ENCODE measurements around the gene FKTN. TPM values are rescaled to one million over a fixed set of nuclear protein-coding genes. Genes with fewer than 3 reads are reported as not detected.
"Not testable (repeated sequence)": the region's sequence is repeated elsewhere in the genome, so short reads cannot be mapped to it uniquely, and the experiment has no call there.

The FKTN gene
- total RNA-seq, 1 experiment from 2014 or later = 8.9 TPM

GRCh38 chr9:105579952-105580351, 22.0 kb downstream of the FKTN start:
- not testable (repeated sequence) for H3K27me3 ChIP-seq (ENCODE audit: control insufficient read depth, insufficient read depth, low read length); DNase-seq; H3K36me3 ChIP-seq (replicated peaks; ENCODE audit: control insufficient read depth, insufficient read depth, low read length); H3K4me3 ChIP-seq (ENCODE audit: insufficient read depth, low read depth, low read length)

GRCh38 chr9:105581550-105581949, 23.6 kb downstream of the FKTN start:
- DNase-seq; H3K36me3 ChIP-seq (replicated peaks; ENCODE audit: control insufficient read depth, insufficient read depth, low read length); H3K27me3 ChIP-seq (ENCODE audit: control insufficient read depth, insufficient read depth, low read length): not testable (repeated sequence)
- H3K4me3 ChIP-seq (ENCODE audit: insufficient read depth, low read depth, low read length) = peak overlapping the region; percentile 37

- H3K4me3 ChIP-seq (ENCODE audit: insufficient read depth, low read depth, low read length) = no peak overlapping the region
- no peaks in the 10 kb centered on the region for H3K36me3 ChIP-seq (replicated peaks; ENCODE audit: control insufficient read depth, insufficient read depth, low read length)
- no peak for DNase-seq
- H3K27me3 ChIP-seq (ENCODE audit: control insufficient read depth, insufficient read depth, low read length) = no peaks in the 10 kb centered on the region
Observed at GRCh38 chr9:105593145-105593544, 35.2 kb downstream of the FKTN start.

GRCh38 chr9:105608721-105609598, 51.0 kb downstream of the FKTN start:
- H3K27me3 ChIP-seq (ENCODE audit: control insufficient read depth, insufficient read depth, low read length) = no peaks in the 10 kb centered on the region
- no peaks in the 10 kb centered on the region; the same call in 1 of the 2 replicates for H3K36me3 ChIP-seq (replicated peaks; ENCODE audit: control insufficient read depth, insufficient read depth, low read length)
- peak; percentile 32 for DNase-seq
- no peak overlapping the region for H3K4me3 ChIP-seq (ENCODE audit: insufficient read depth, low read depth, low read length)

- H3K4me3 ChIP-seq (ENCODE audit: insufficient read depth, low read depth, low read length) = no peak overlapping the region
- no peak for DNase-seq
- no peaks in the 10 kb centered on the region for H3K27me3 ChIP-seq (ENCODE audit: control insufficient read depth, insufficient read depth, low read length)
- H3K36me3 ChIP-seq (replicated peaks; ENCODE audit: control insufficient read depth, insufficient read depth, low read length) = no peaks in the 10 kb centered on the region
Observed at GRCh38 chr9:105621001-105621400, 63.1 kb downstream of the FKTN start.

- H3K4me3 ChIP-seq (ENCODE audit: insufficient read depth, low read depth, low read length) = no peak overlapping the region
- no peak for DNase-seq
- H3K27me3 ChIP-seq (ENCODE audit: control insufficient read depth, insufficient read depth, low read length) = no peaks in the 10 kb centered on the region
- no peaks in the 10 kb centered on the region for H3K36me3 ChIP-seq (replicated peaks; ENCODE audit: control insufficient read depth, insufficient read depth, low read length)
Observed at GRCh38 chr9:105625088-105625487, 67.2 kb downstream of the FKTN start.

GRCh38 chr9:105632807-105633206, 74.9 kb downstream of the FKTN start:
- H3K36me3 ChIP-seq (replicated peaks; ENCODE audit: control insufficient read depth, insufficient read depth, low read length) = no peaks in the 10 kb centered on the region; the same call in 1 of the 2 replicates
- H3K27me3 ChIP-seq (ENCODE audit: control insufficient read depth, insufficient read depth, low read length) = no peaks in the 10 kb centered on the region
- no peak for DNase-seq
- no peak overlapping the region for H3K4me3 ChIP-seq (ENCODE audit: insufficient read depth, low read depth, low read length)

GRCh38 chr9:105633411-105633810, 75.5 kb downstream of the FKTN start:
- DNase-seq = no peak
- Histone ChIP-seq H3K4me3 (ENCODE audit: insufficient read depth, low read depth, low read length) (no peak overlapping the region), H3K27me3 (ENCODE audit: control insufficient read depth, insufficient read depth, low read length) (no peaks in the 10 kb centered on the region), H3K36me3 (replicated peaks; ENCODE audit: control insufficient read depth, insufficient read depth, low read length) (no peaks in the 10 kb centered on the region; the same call in 1 of the 2 replicates)

- DNase-seq = no peak
- Histone ChIP-seq H3K4me3 (ENCODE audit: insufficient read depth, low read depth, low read length) (no peak overlapping the region), H3K36me3 (replicated peaks; ENCODE audit: control insufficient read depth, insufficient read depth, low read length) (no peaks in the 10 kb centered on the region; the same call in 1 of the 2 replicates), H3K27me3 (ENCODE audit: control insufficient read depth, insufficient read depth, low read length) (no peaks in the 10 kb centered on the region)
Observed at GRCh38 chr9:105636331-105636730, 78.4 kb downstream of the FKTN start.

GRCh38 chr9:105637787-105638395, 80.0 kb downstream of the FKTN start:
- DNase-seq = no peak
- no peaks in the 10 kb centered on the region; the same call in 1 of the 2 replicates for H3K36me3 ChIP-seq (replicated peaks; ENCODE audit: control insufficient read depth, insufficient read depth, low read length)
- H3K27me3 ChIP-seq (ENCODE audit: control insufficient read depth, insufficient read depth, low read length) = no peaks in the 10 kb centered on the region
- H3K4me3 ChIP-seq (ENCODE audit: insufficient read depth, low read depth, low read length) = no peak overlapping the region

GRCh38 chr9:105639936-105640335, 82.0 kb downstream of the FKTN start:
- H3K4me3 ChIP-seq (ENCODE audit: insufficient read depth, low read depth, low read length) = no peak overlapping the region
- H3K36me3 ChIP-seq (replicated peaks; ENCODE audit: control insufficient read depth, insufficient read depth, low read length) = no peaks in the 10 kb centered on the region
- DNase-seq = no peak
- no peaks in the 10 kb centered on the region for H3K27me3 ChIP-seq (ENCODE audit: control insufficient read depth, insufficient read depth, low read length)

- DNase-seq = no peak
- H3K27me3 ChIP-seq (ENCODE audit: control insufficient read depth, insufficient read depth, low read length) = no peaks in the 10 kb centered on the region
- no peaks in the 10 kb centered on the region for H3K36me3 ChIP-seq (replicated peaks; ENCODE audit: control insufficient read depth, insufficient read depth, low read length)
- H3K4me3 ChIP-seq (ENCODE audit: insufficient read depth, low read depth, low read length) = no peak overlapping the region
Observed at GRCh38 chr9:105643795-105644194, 85.9 kb downstream of the FKTN start.

GRCh38 chr9:105646879-105647594, 89.1 kb downstream of the FKTN start:
- no peaks in the 10 kb centered on the region; the same call in 1 of the 2 replicates for H3K27me3 ChIP-seq (ENCODE audit: control insufficient read depth, insufficient read depth, low read length)
- no peaks in the 10 kb centered on the region for H3K36me3 ChIP-seq (replicated peaks; ENCODE audit: control insufficient read depth, insufficient read depth, low read length)
- no peak overlapping the region for H3K4me3 ChIP-seq (ENCODE audit: insufficient read depth, low read depth, low read length)
- no peak for DNase-seq

- Histone ChIP-seq H3K36me3 (replicated peaks; ENCODE audit: control insufficient read depth, insufficient read depth, low read length) (no peaks in the 10 kb centered on the region), H3K27me3 (ENCODE audit: control insufficient read depth, insufficient read depth, low read length) (no peaks in the 10 kb centered on the region; the same call in 1 of the 2 replicates), H3K4me3 (ENCODE audit: insufficient read depth, low read depth, low read length) (no peak overlapping the region)
- peak; percentile 57 for DNase-seq
Observed at GRCh38 chr9:105647595-105648349, 89.8 kb downstream of the FKTN start.

Data from H7 (cell line).